OCI-LY7 (cell line): Measurements from ENCODE around the gene RANBP17. TPM values are rescaled to one million over a fixed set of nuclear protein-coding genes. Genes with fewer than 3 reads are reported as not detected.

Experiments
- BruUV-seq: library from RNA; stranded (reverse); fragments of 400-500 nt; replicated peaks from 2 replicates; lab custom pipeline; 2021; lab: Mats Ljungman, UMichigan
- CTCF ChIA-PET: fragments of 300-600 bp; sonication (Branson Sonifier 250); formaldehyde crosslinking; loops from one replicate; lab custom pipeline; 2022; ENCODE audit warnings: antibody characterized with exemption; ENCODE audit not compliant: unreplicated experiment; lab: Charles Lee
- POLR2A ChIA-PET: fragments of 300-600 bp; sonication (Branson Sonifier 250); formaldehyde crosslinking; loops from one replicate; lab custom pipeline; 2022; ENCODE audit warnings: antibody characterized with exemption; lab: Charles Lee
- DNase-seq: peaks from one replicate; pipeline ENCODE4 v3.0.0-alpha.2; 2015; ENCODE audit warnings: low spot score
- H2AFZ ChIP-seq: fragments of 200-600 bp; sonication (generic), shearing (Covaris generic); 2 replicates; pipeline ENCODE4 v1.6.1; 2014; ENCODE audit warnings: mild to moderate bottlenecking, antibody characterized with exemption, low read length, moderate library complexity
- H3K27ac ChIP-seq: fragments of 200-600 bp; sonication (generic); 2 replicates; pipeline ENCODE4 v1.5.1; 2014; ENCODE audit warnings: mixed run types, low read depth, mild to moderate bottlenecking, moderate library complexity, low read length, inconsistent platforms; ENCODE audit not compliant: poor library complexity, severe bottlenecking
- H3K36me3 ChIP-seq: fragments of 200-600 bp; sonication (generic); 2 replicates; pipeline ENCODE4 v1.6.1; 2014; ENCODE audit warnings: mild to moderate bottlenecking, antibody characterized with exemption, low read length, moderate library complexity, mixed read lengths; ENCODE audit not compliant: insufficient read depth
- H3K4me1 ChIP-seq: fragments of 200-600 bp; sonication (generic); 2 replicates; pipeline ENCODE4 v1.5.1; 2014; ENCODE audit warnings: mild to moderate bottlenecking, low read length; ENCODE audit not compliant: insufficient read depth, poor library complexity, severe bottlenecking
- H3K4me2 ChIP-seq: fragments of 200-600 bp; sonication (generic); 2 replicates; pipeline ENCODE4 v1.6.1; 2014; ENCODE audit warnings: mild to moderate bottlenecking, low read length
- H3K4me3 ChIP-seq: fragments of 200-600 bp; sonication (generic); 2 replicates; pipeline ENCODE4 v1.5.1; 2014; ENCODE audit warnings: mild to moderate bottlenecking, low read depth, low read length; ENCODE audit not compliant: poor library complexity, severe bottlenecking
- H3K79me2 ChIP-seq: fragments of 200-600 bp; sonication (generic); 2 replicates; pipeline ENCODE4 v1.6.1; 2016; ENCODE audit warnings: low read depth, mild to moderate bottlenecking, low read length, moderate library complexity, mixed read lengths; ENCODE audit not compliant: insufficient read depth
- H3K9me2 ChIP-seq: fragments of 200-600 bp; sonication (generic); 2 replicates; pipeline ENCODE4 v1.6.1; 2016; ENCODE audit warnings: mild to moderate bottlenecking, low read length, mixed read lengths; ENCODE audit not compliant: insufficient read depth
- H3K9me3 ChIP-seq: fragments of 200-600 bp; sonication (generic); 2 replicates; pipeline ENCODE4 v1.6.1; 2014; ENCODE audit warnings: mild to moderate bottlenecking, mixed run types, low read length, mixed read lengths
- H4K20me1 ChIP-seq: fragments of 200-600 bp; sonication (generic); 2 replicates; pipeline ENCODE4 v1.6.1; 2014; ENCODE audit warnings: mild to moderate bottlenecking, antibody characterized with exemption, low read length, moderate library complexity, mixed read lengths; ENCODE audit not compliant: insufficient read depth
- EZH2phosphoT487 ChIP-seq: fragments of 200-600 bp; sonication (generic); IDR thresholded peaks from 2 replicates; pipeline ENCODE4 v1.6.1; 2018; ENCODE audit warnings: low read depth, borderline replicate concordance, mild to moderate bottlenecking, mixed run types, antibody characterized with exemption, low read length, moderate library complexity, mixed read lengths
- intact Hi-C: fragments of 100-400 bp; cut with micrococcal nuclease; formaldehyde crosslinking; loops from one replicate; pipeline ENCODE4 v1.10.0; 2022; ENCODE audit not compliant: unreplicated experiment
- total RNA-seq, 2 experiments: library from RNA; depleted of rRNA in 1 of 2; stranded (reverse); fragments of >200 nt in 1 of 2; shearing (Covaris generic) in 1 of 2; gene quantifications; 2 replicates each; pipeline ENCODE4 v1.2.3, GENCODE V29; 2014 to 2022
- TF ChIP-seq, protein P1 (sequence below): fragments of 200-600 bp; sonication (generic); conservative IDR thresholded peaks from 2 replicates; pipeline ENCODE4 v1.5.1; 2014; ENCODE audit warnings: mild to moderate bottlenecking, antibody characterized with exemption, low read length, moderate library complexity, mixed read lengths

RANBP17 gene
- total RNA-seq, 2 experiments from 2014 or later, result not detected

DNA sequence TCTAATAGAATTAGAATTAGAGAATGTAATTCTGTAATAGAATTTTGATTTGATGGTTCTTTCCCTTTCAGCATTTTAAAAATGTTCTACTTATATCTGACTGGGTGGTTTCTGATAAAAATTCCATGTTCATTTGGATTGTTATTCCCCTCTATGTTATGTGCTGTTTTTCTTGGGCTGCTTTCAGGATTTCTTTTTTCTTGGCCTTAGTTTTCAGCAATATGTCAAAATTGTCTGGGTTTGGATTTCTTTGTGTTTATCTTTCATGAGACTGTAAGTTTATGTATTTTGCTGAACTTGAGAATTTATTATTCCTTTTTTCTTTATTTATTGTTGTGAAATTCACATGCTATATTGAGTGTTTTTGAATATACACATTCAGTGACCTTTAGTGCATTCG lies 189.1 kb downstream of the RANBP17 start:
- H3K36me3 ChIP-seq, result no peaks in the 10 kb centered on the region
- POLR2A ChIA-PET, result no interaction called here
- H2AFZ ChIP-seq, result no peak overlapping the region
- H3K4me3 ChIP-seq, result no peak overlapping the region
- no peaks in the 10 kb centered on the region for H3K9me2 ChIP-seq
- no peaks in the 10 kb centered on the region for H3K79me2 ChIP-seq
- no peaks in the 10 kb centered on the region for H3K4me1 ChIP-seq
- intact Hi-C loops, result no loop called here
- peaks cover 8% of the 10 kb centered on the region for H3K9me3 ChIP-seq
- TF ChIP-seq, protein P1, sequence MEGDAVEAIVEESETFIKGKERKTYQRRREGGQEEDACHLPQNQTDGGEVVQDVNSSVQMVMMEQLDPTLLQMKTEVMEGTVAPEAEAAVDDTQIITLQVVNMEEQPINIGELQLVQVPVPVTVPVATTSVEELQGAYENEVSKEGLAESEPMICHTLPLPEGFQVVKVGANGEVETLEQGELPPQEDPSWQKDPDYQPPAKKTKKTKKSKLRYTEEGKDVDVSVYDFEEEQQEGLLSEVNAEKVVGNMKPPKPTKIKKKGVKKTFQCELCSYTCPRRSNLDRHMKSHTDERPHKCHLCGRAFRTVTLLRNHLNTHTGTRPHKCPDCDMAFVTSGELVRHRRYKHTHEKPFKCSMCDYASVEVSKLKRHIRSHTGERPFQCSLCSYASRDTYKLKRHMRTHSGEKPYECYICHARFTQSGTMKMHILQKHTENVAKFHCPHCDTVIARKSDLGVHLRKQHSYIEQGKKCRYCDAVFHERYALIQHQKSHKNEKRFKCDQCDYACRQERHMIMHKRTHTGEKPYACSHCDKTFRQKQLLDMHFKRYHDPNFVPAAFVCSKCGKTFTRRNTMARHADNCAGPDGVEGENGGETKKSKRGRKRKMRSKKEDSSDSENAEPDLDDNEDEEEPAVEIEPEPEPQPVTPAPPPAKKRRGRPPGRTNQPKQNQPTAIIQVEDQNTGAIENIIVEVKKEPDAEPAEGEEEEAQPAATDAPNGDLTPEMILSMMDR, result no peak
- no peak for TF ChIP-seq EZH2phosphoT487
- no peaks in the 10 kb centered on the region for H4K20me1 ChIP-seq
- H3K4me2 ChIP-seq, result no peak overlapping the region
- DNase-seq, result no peak
- BruUV-seq, result no TSS peak
- CTCF ChIA-PET, result no interaction called here
- no peak overlapping the region for H3K27ac ChIP-seq

DNA sequence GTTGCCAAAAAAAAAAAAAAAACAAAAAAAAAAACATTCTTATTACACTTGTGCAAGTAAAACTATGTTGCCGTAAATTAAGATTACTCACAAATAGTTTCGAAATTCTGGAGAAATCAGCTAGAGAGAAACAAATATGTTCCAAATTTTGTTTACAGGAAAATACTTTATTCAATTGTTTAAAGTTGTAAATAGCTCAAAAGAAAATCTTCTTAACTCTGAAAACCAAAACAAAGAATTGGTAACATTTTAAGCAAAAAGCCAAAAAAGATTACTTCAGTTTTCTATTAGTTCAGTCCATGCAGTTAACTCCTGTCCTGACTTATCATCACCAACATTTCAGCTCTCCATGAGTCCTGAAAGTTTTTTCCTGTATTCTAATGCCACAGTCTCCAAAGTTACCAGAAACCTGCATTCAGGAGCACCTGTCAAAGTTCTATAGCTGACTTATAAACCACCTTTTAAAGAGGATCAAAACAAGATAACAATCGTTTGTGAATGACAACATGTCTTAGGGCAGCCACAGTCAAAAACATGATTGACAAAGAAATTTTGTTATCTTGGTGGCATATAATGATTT lies 194.1 kb downstream of the RANBP17 start:
- H4K20me1 ChIP-seq, result no peaks in the 10 kb centered on the region
- no peak overlapping the region for H3K4me3 ChIP-seq
- TF ChIP-seq, protein P1, result no peak
- no peak for TF ChIP-seq EZH2phosphoT487
- ChIA-PET CTCF (no interaction called here), POLR2A (no interaction called here)
- BruUV-seq, result no TSS peak
- H3K9me2 ChIP-seq, result no peaks in the 10 kb centered on the region
- H3K4me1 ChIP-seq, result no peaks in the 10 kb centered on the region
- peaks cover 19% of the 10 kb centered on the region for H3K9me3 ChIP-seq
- H3K79me2 ChIP-seq, result no peaks in the 10 kb centered on the region
- no peak overlapping the region for H2AFZ ChIP-seq
- no peak overlapping the region for H3K27ac ChIP-seq
- peak; percentile 7 for DNase-seq
- H3K36me3 ChIP-seq, result no peaks in the 10 kb centered on the region
- H3K4me2 ChIP-seq, result no peak overlapping the region
- intact Hi-C loops, result no loop called here

DNA sequence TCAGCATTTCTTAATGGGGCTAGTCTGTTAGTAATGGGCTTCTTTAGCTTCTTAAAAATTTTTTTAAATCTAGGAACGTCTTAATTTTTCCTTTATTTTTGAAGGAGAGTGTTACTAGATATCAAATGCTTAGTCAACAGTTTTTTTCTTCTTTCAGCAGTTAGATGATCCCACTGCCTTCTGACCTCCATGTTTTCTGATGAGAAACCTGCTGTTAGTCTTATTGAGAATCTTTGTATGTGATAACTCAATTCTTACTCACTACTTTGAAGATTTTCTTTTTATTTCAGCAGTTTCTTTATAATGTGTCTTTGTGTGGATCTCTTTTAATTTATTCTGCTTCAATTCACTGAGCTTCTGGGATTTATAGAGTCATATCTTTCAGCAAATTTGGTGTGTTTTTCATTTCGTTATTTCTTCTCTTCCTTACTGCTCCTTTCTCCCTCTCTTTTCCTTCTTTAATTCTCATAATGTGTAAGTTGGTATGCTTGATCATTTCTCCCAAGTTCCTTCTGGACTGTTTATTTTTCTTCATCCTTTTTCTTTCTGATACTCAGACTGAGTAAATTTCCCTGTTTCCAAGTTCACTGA lies 205.8 kb downstream of the RANBP17 start:
- CTCF ChIA-PET, result no interaction called here

More for the DNA sequence above, 205.8 kb downstream of the RANBP17 start:
- no peak overlapping the region for H3K4me2 ChIP-seq
- H2AFZ ChIP-seq, result no peak overlapping the region
- no peaks in the 10 kb centered on the region for H3K9me2 ChIP-seq
- no peaks in the 10 kb centered on the region for H4K20me1 ChIP-seq
- no peak for TF ChIP-seq EZH2phosphoT487
- TF ChIP-seq, protein P1, result no peak
- DNase-seq, result no peak
- POLR2A ChIA-PET, result no interaction called here
- no peaks in the 10 kb centered on the region for H3K79me2 ChIP-seq
- H3K4me1 ChIP-seq, result no peaks in the 10 kb centered on the region
- no TSS peak for BruUV-seq
- 0 out of 2 replicates have a peak, but pooled peaks cover 3% of the 10 kb centered on the region for H3K9me3 ChIP-seq
- H3K4me3 ChIP-seq, result no peak overlapping the region
- no peaks in the 10 kb centered on the region for H3K36me3 ChIP-seq
- no peak overlapping the region for H3K27ac ChIP-seq
- intact Hi-C loops, result no loop called here
